ENCODE measurements around the gene AMIGO2.
"Not testable (repeated sequence)": the region's sequence is repeated elsewhere in the genome, so short reads cannot be mapped to it uniquely, and the experiment has no call there.

Gene AMIGO2, protein sequence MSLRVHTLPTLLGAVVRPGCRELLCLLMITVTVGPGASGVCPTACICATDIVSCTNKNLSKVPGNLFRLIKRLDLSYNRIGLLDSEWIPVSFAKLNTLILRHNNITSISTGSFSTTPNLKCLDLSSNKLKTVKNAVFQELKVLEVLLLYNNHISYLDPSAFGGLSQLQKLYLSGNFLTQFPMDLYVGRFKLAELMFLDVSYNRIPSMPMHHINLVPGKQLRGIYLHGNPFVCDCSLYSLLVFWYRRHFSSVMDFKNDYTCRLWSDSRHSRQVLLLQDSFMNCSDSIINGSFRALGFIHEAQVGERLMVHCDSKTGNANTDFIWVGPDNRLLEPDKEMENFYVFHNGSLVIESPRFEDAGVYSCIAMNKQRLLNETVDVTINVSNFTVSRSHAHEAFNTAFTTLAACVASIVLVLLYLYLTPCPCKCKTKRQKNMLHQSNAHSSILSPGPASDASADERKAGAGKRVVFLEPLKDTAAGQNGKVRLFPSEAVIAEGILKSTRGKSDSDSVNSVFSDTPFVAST

DNA sequence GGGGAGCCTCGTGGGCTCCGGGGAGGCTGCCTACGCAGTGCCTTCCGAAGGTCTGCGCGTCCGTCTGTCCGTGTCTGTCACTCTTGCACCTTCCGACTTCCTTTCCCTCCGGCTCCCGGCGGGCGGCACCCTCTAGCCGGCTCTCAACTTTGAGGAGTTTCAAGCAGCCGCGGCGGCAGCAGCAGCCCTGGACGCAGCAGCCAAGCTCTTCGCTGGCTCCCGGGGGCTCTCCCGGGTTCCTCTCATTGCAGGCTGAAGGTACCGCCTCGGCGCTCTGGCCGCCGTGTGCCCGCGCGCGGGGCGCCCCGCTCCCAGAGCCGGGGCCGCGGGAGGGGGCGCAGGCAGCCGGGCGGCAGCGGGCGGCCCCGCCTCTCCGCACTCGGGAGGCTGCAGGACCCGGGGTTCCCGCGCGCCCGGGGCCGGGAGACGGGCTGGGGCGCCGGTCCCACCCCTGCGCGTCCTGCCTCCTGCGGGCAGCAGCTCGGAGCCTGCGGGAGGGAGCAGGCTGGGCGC is at the start of gene AMIGO2, which contains the start of gene PCED1B:
TSS of gene AMIGO2 (minus strand) at position 492 of the 513 bp plus-strand sequence. CDS start 957 bp downstream, outside the sequence.
TSS of gene PCED1B (plus strand) at position 154 of the 513 bp plus-strand sequence. CDS start 155,443 bp downstream, outside the sequence.
- peak; percentile 72 for DNase-seq (ENCODE audit: low spot score)

- no peak for DNase-seq (ENCODE audit: low spot score)
Observed at GRCh38 chr12:47126246-47126645, 46.5 kb upstream of the AMIGO2 start.

DNA sequence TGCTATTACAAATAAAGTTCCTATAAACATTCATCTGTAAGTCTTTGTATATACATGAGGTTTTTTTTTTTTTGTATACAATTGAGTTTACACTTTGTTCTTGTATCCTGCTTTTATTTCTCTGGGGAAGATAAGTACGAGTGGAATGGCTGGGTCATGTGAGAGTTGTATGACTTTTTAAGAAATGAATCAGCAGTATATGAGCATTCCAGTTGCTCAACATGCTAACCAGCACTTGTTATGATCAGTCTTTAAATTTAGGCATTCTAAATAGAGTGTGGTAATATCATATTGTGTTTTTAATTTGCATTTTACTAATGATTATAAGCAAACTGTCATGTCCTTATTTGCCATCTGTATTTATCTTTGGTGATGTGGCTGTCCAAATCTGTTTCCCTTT is 44.7 kb upstream of the AMIGO2 start:
- DNase-seq (ENCODE audit: low spot score): no peak

GRCh38 chr12:47123730-47124129 is 44.0 kb upstream of the AMIGO2 start:
- no peak for DNase-seq (ENCODE audit: low spot score)

DNA sequence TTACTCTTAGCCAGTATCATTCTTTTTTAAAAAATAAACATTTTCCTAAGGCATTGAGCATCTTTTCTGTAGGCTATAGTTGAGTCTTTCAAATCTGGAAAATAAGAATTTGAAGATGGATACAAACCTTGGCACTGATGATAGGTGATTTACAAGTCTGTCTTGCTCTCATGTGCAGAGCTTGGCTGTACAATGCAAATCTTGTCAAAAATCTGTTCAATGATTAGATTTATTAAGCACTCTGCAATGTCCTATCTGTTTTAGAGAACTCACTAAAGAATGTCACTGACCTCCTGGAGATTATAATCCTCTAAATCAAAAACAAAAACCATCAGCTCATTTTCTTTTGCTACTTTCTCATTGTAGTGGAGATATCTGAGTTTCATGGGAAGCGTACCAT is 42.8 kb upstream of the AMIGO2 start:
- no peak for DNase-seq (ENCODE audit: low spot score)

GRCh38 chr12:47121146-47121545 is 41.4 kb upstream of the AMIGO2 start:
- no peak for DNase-seq (ENCODE audit: low spot score)

- no peak for DNase-seq (ENCODE audit: low spot score)
Observed at GRCh38 chr12:47120736-47121135, 41.0 kb upstream of the AMIGO2 start.

DNA sequence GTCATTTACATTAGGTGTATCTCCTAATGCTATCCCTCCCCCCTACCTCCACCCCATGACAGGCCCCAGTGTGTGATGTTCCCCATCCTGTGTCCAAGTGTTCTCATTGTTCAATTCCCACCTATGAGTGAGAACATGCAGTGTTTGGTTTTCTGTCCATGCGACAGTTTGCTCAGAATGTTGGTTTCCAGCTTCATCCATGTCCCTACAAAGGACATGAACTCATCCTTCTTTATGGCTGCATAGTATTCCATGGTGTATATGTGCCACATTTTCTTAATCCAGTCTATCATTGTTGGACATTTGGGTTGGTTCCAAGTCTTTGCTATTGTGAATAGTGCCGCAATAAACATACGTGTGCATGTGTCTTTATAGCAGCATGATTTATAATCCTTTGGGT is 37.5 kb upstream of the AMIGO2 start:
- DNase-seq (ENCODE audit: low spot score): not testable (repeated sequence)

GRCh38 chr12:47114481-47114892 is 34.7 kb upstream of the AMIGO2 start:
- DNase-seq (ENCODE audit: low spot score): no peak

- DNase-seq (ENCODE audit: low spot score): no peak
Observed at GRCh38 chr12:47112679-47113078, 32.9 kb upstream of the AMIGO2 start.

DNA sequence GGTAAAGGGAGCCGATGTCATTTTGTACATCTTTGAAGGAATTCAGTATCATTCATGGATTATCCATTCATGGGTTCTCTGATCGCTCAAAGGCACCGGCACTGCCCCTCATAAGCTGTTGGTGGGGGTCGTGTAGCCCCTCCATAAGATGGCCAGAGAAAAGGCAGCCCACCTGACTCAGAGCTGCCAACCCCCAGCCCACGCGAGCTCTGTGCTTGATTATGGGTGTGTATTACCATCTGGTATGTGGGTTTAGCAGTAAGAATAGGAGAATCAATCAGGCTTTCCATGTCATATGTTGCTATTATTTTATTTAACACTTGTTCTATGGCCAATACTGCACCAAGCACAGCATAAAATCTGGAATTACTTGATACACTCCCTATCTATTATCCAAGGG is 32.1 kb upstream of the AMIGO2 start:
- DNase-seq (ENCODE audit: low spot score): no peak

DNA sequence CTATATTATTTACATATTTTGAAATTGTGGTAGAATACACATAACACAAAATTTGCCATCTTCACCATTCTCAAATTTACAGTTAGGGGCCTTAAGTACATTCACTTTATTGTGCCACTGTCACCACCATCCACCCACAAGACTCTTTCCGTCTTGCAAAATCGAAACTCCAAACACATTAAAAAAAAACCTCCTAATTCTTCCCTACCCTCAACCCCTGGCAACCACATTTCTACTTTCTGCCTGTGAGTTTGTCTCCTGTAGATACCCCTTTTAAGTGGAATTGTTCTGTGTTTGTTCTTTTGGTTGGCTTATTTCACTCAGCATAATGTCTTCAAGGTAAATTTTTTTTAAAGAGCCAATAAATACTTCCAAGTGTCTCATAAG is 31.6 kb upstream of the AMIGO2 start:
- DNase-seq (ENCODE audit: low spot score): peak; percentile 14

- peak; percentile 3 for DNase-seq (ENCODE audit: low spot score)
Observed at GRCh38 chr12:47110718-47111391, 31.1 kb upstream of the AMIGO2 start.

DNA sequence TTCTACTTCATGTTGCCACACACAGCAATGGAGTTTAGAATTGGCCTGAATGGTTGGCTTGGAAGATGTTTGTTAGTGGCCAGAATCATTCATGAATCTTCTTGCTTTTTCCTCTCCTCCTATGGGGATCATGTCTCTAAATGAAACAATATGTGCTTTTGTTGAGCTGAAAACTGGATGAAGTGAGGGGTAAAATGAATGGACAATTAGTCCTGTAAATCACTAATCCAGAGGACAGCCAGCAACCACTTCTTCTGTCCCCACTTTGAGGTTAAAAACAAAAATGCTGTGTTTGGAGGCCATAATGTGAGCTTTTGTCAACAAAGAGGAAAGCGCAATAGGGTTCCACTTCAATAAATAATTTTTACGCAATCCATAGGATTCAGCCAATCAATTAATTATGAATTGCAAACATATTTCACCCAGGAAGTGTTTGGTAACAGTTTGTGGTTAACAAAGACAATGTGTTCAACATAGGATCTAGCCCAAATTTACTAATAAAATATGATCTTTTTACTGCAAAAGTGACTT is 30.3 kb upstream of the AMIGO2 start:
- DNase-seq (ENCODE audit: low spot score): no peak

DNA sequence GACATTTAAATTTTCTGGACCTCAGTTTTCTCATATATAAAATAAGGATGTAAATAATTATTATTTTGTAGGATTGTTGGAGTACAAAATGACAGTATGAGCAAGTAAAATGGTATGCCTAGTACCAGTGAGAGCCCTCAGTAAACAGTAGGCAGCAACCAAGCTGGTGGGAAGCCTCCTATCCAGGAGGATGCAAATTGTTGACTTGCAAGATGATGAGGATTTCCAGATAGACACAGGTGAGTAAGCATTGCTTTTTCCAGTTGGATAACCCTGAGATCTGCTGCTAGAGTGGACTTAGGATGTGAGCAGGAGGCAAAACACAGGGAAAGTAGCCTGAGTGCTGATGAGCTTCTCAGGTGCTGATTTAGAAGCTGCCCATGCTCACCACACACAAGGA is 28.2 kb upstream of the AMIGO2 start:
- no peak for DNase-seq (ENCODE audit: low spot score)

DNA sequence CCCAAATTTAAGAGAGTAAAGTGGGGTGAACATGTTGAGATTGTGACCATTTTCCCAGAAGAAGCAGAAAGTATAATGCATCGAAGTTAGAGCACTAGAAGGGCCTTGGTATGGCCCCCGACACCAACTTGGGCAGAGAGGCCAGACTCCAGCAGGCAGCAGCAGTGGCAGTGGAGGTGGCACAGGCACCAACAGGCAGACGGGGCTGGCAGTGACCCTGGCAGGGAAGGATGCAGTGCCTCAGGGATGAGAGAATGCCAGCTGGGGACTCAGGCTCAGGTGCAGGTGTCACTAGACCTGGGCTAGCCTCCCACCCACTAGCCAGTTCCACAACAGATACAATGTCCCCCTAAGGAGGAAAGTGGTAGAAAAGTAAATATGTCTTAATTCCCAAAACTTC is 27.7 kb upstream of the AMIGO2 start:
- DNase-seq (ENCODE audit: low spot score): no peak

- DNase-seq (ENCODE audit: low spot score): no peak
Observed at GRCh38 chr12:47105914-47106674, 26.3 kb upstream of the AMIGO2 start.

DNA sequence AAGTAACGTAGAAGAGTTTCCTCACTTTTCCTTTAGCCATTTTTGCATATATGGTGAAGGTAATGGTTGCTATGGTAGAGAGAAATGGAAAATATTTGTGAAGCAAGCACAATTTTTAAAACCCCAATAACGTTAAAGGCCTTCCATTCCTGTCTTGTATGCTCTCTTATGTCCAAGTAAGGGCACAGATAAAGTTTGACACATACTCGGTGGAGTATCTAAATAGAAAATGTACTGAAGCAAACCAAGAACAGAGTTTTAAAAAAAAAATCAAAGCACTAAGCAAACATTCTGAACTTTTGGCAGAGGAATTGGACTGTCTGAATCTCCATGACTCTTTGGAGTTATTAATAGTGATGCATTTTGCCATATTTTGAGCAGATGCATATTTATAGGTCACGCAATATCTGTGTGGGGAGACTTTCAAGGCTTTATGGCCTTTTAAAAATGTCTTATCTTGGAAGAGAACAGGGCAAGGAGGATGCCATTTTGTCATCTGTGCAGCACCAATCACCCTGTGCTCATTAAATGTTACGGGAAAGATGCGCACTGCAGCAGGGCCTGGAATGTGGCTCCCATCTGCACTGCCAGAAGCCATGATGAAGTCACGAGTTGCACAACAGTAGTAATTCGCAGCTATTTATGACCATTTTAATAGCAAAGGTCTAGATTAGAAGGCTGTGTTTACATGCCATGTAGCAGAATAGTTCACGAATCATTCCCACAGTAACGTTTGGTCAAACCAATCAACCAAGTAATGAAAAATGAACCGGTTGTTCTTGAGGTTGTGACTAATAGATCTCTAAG is 23.3 kb upstream of the AMIGO2 start:
- DNase-seq (ENCODE audit: low spot score): no peak

DNA sequence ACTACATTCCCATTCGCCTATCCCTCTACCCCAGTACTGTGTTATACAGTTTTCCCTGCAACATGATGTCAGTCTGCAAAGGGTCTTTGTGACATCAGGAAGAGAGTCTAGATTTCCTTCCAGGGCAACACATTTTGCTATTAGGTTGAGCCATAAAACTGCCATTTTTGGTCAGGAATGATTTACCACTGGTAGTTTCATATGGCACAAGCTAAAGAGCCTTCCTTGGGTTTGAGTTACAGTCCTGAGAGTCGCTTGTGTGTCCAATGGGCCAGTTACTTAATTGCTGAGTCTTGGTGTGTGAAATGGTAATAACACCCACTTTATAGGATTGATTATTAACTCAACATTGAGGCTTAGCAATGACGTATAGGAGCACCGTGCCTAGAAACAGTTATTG is 22.6 kb upstream of the AMIGO2 start:
- no peak for DNase-seq (ENCODE audit: low spot score)

DNA sequence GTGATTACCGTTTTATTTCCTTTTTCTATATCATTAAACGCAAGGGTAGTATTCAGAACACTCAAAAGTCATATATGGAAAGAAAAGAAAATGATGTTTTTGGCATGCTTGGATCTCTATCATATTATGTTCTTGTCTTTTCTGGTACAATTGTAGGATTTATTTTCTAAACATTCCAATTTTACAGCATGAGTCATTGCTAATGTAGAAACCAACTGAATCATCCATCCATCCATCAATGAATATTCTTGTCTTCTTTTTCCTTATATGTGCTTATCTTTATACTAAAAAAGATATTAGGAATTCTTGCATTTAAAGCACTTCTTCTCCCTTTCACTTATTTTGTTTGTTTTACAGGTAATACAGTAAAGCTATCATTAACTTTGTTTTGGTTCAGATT is 20.4 kb upstream of the AMIGO2 start:
- no peak for DNase-seq (ENCODE audit: low spot score)

GRCh38 chr12:47099610-47100009 is 19.9 kb upstream of the AMIGO2 start:
- no peak for DNase-seq (ENCODE audit: low spot score)

Data from CD4-positive, alpha-beta T cell treated with Interleukin-6 at 100 ng/mL for 8 hours (primary cell).